Caco-2 (cell line): ENCODE data around the gene ZCCHC2. TPM values are rescaled to one million over a fixed set of nuclear protein-coding genes. Genes with fewer than 3 reads are reported as not detected.

Experiments
- BruUV-seq: library from RNA; stranded (reverse); fragments of 400-500 nt; replicated peaks from 2 replicates; lab custom pipeline; 2021; lab: Mats Ljungman, UMichigan
- CTCF ChIA-PET: fragments of 300-600 bp; sonication (Branson Sonifier 250); formaldehyde crosslinking; loops from one replicate; lab custom pipeline; 2022; ENCODE audit warnings: antibody characterized with exemption; lab: Charles Lee
- POLR2A ChIA-PET: fragments of 300-600 bp; sonication (Branson Sonifier 250); formaldehyde crosslinking; loops from one replicate; lab custom pipeline; 2022; ENCODE audit warnings: antibody characterized with exemption; lab: Charles Lee
- DNase-seq, 2 experiments: peaks; one replicate each; pipeline versions ENCODE4 v3.0.0 to v3.0.0-alpha.2; 2020 to 2022
- H3K27me3 ChIP-seq: replicated peaks from 2 replicates; pipeline ENCODE4 v1.6.0; 2011; ENCODE audit warnings: low read length; ENCODE audit not compliant: control insufficient read depth, insufficient read depth
- H3K36me3 ChIP-seq: 2 replicates; pipeline ENCODE4 v1.5.1; 2011; ENCODE audit warnings: low read length; ENCODE audit not compliant: control insufficient read depth, insufficient read depth
- H3K4me1 ChIP-seq: fragments of 250-450 bp; sonication (Bioruptor Pico); 2 replicates; pipeline ENCODE4 v1.5.1; 2020; ENCODE audit warnings: mild to moderate bottlenecking
- H3K4me3 ChIP-seq: 2 replicates; pipeline ENCODE4 v1.5.1; 2011; ENCODE audit warnings: low read depth, mild to moderate bottlenecking, control low read depth, low read length
- H3K9me3 ChIP-seq: fragments of 250-450 bp; sonication (Bioruptor Pico); 2 replicates; pipeline ENCODE4 v1.5.1; 2020; ENCODE audit warnings: mild to moderate bottlenecking, moderate library complexity
- H3K27ac Mint-ChIP-seq: one replicate; pipeline ENCODE4 v1.8.0; 2022; ENCODE audit warnings: mixed read lengths; ENCODE audit not compliant: unreplicated experiment
- H3K27me3 Mint-ChIP-seq: one replicate; pipeline ENCODE4 v1.8.0; 2022; ENCODE audit warnings: mixed read lengths; ENCODE audit not compliant: insufficient read depth, unreplicated experiment
- H3K36me3 Mint-ChIP-seq: one replicate; pipeline ENCODE4 v1.8.0; 2022; ENCODE audit warnings: mild to moderate bottlenecking, mixed read lengths; ENCODE audit not compliant: insufficient read depth, unreplicated experiment
- H3K4me1 Mint-ChIP-seq: one replicate; pipeline ENCODE4 v1.8.0; 2022; ENCODE audit warnings: low read depth, mixed read lengths; ENCODE audit not compliant: unreplicated experiment
- H3K4me3 Mint-ChIP-seq: one replicate; pipeline ENCODE4 v1.8.0; 2022; ENCODE audit warnings: mild to moderate bottlenecking, moderate library complexity, mixed read lengths; ENCODE audit not compliant: unreplicated experiment
- H3K9me3 Mint-ChIP-seq: one replicate; pipeline ENCODE4 v1.8.0; 2022; ENCODE audit warnings: mixed read lengths; ENCODE audit not compliant: unreplicated experiment
- intact Hi-C: fragments of 100-400 bp; cut with micrococcal nuclease; formaldehyde crosslinking; loops from one replicate; pipeline ENCODE4 v1.10.0; 2022; ENCODE audit not compliant: unreplicated experiment
- total RNA-seq: library from RNA; stranded (reverse); gene quantifications from 2 replicates; pipeline ENCODE4 v1.2.3, GENCODE V29; 2022
- TF ChIP-seq, protein P1 (sequence below), 2 experiments: fragments of 200-600 bp in 1 of 2; IDR thresholded peaks; 1 replicate in 1 of 2; 2 replicates in 1 of 2; pipeline versions ENCODE4 v1.5.1 to v1.8.0; 2011 to 2022; ENCODE audit warnings: antibody characterized with exemption in 1 of 2, control low read depth in 1 of 2, inconsistent platforms in 1 of 2, low read depth in 1 of 2, low read length in 1 of 2, mild to moderate bottlenecking in 1 of 2, moderate library complexity in 1 of 2; ENCODE audit not compliant: insufficient read depth in 1 of 2, severe bottlenecking in 1 of 2, unreplicated experiment in 1 of 2

Gene ZCCHC2
- total RNA-seq, 1 experiment from 2014 or later: 6.9 TPM

DNA sequence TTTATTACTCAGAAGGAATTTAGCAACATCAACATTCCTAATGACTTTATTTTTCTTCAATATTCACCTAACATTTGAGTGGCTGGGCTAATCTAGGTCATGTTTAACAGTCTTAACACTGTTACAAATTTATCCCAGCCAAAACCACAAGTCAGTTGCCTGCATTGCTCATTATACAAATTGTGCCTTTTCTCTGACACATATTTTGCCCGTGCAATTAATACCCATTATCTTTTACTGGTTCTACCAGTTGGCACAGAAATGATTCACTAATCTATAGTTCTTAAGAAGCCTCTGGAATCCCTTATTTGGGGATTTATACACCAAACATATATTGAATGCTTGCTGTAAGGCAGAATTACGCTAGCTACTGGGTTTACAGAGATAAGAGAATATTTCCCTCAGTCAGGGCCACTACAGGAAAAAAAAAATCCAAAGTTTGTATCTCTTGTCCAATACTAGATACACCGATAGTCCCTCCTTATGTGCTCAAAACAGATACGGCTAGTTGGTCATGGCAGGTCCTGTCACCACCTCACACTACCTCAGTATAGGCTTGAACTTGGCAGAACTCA, 46.3 kb downstream of the ZCCHC2 start:
- ChIA-PET CTCF (no interaction called here), POLR2A (no interaction called here)
- no peaks in the 10 kb centered on the region for H3K9me3 ChIP-seq
- Mint-ChIP-seq H3K4me3 (no peak overlapping the region), H3K9me3 (no peaks in the 10 kb centered on the region), H3K27me3 (no peaks in the 10 kb centered on the region), H3K36me3 (no peaks in the 10 kb centered on the region), H3K27ac (no peak overlapping the region), H3K4me1 (no peaks in the 10 kb centered on the region)
- DNase-seq: no peak
- H3K4me1 ChIP-seq: no peaks in the 10 kb centered on the region
- TF ChIP-seq, protein P1, sequence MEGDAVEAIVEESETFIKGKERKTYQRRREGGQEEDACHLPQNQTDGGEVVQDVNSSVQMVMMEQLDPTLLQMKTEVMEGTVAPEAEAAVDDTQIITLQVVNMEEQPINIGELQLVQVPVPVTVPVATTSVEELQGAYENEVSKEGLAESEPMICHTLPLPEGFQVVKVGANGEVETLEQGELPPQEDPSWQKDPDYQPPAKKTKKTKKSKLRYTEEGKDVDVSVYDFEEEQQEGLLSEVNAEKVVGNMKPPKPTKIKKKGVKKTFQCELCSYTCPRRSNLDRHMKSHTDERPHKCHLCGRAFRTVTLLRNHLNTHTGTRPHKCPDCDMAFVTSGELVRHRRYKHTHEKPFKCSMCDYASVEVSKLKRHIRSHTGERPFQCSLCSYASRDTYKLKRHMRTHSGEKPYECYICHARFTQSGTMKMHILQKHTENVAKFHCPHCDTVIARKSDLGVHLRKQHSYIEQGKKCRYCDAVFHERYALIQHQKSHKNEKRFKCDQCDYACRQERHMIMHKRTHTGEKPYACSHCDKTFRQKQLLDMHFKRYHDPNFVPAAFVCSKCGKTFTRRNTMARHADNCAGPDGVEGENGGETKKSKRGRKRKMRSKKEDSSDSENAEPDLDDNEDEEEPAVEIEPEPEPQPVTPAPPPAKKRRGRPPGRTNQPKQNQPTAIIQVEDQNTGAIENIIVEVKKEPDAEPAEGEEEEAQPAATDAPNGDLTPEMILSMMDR (IDR thresholded peaks at IDR 0.05; ENCODE audit: insufficient read depth in 1 of 2, low read depth in 1 of 2, low read length in 1 of 2, severe bottlenecking in 1 of 2, unreplicated experiment in 1 of 2): no peak
- H3K36me3 ChIP-seq: no peaks in the 10 kb centered on the region
- intact Hi-C loops: no loop called here
- H3K27me3 ChIP-seq: no peaks in the 10 kb centered on the region
- no peak overlapping the region for H3K4me3 ChIP-seq
- no TSS peak for BruUV-seq

DNA sequence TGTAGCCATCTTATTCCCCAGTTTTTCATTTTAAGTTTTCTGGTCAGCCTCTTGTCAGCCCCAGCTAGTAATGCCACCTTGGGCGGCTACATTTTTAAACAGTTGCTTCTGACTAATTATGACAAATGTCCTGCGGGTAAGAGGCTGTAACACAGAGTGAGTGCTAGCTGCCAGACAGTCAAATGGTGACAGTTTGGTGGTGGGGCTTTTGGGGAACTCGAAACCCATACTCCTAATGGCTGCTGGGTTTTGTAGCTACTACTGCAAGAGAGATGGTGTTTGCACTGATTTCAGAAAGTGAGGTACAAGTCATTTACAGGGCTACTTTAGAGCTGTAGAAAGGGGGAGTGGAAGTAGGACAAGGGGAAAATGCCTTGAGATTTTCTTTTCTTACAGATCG, 48.2 kb downstream of the ZCCHC2 start:
- ChIA-PET CTCF (interaction anchor here (1.0 kb wide), 1 partner anchor 145 kb away, joined by 3 read pairs; no protein-coding TSS in a partner anchor), POLR2A (no interaction called here)
- intact Hi-C loops: no loop called here
- H3K4me1 Mint-ChIP-seq: no peaks in the 10 kb centered on the region
- H3K27ac Mint-ChIP-seq: no peak overlapping the region
- Histone ChIP-seq H3K9me3 (no peaks in the 10 kb centered on the region), H3K27me3 (no peaks in the 10 kb centered on the region), H3K36me3 (no peaks in the 10 kb centered on the region), H3K4me1 (no peaks in the 10 kb centered on the region), H3K4me3 (no peak overlapping the region)
- no peaks in the 10 kb centered on the region for H3K9me3 Mint-ChIP-seq
- TF ChIP-seq, protein P1 (IDR thresholded peaks at IDR 0.05; ENCODE audit: insufficient read depth in 1 of 2, low read depth in 1 of 2, low read length in 1 of 2, severe bottlenecking in 1 of 2, unreplicated experiment in 1 of 2): no peak
- H3K27me3 Mint-ChIP-seq: no peaks in the 10 kb centered on the region
- BruUV-seq: no TSS peak
- H3K36me3 Mint-ChIP-seq: no peaks in the 10 kb centered on the region
- no peak overlapping the region for H3K4me3 Mint-ChIP-seq
- DNase-seq: no peak

DNA sequence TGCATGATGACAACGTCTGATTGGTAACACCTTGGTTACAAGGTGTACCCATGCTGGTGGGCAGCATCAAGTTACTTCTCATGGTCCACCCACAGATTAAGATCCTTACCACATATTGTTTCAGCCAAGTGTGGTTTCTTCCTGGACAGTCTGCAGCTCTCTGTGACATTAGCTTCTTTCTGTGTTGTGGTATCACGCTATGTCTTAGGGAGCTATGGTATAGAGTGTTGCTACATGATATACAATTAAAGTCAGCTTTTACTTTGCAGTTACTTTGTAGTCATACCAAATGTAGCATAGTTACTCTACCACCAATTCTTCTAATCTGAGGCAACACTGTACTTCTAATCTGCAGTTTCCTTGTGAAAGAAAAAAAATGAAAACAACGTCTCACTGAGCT, 48.8 kb downstream of the ZCCHC2 start:
- ChIA-PET CTCF (interaction anchor here (1.0 kb wide), 1 partner anchor 146 kb away, joined by 3 read pairs; no protein-coding TSS in a partner anchor), POLR2A (no interaction called here)

More for the DNA sequence above, 48.8 kb downstream of the ZCCHC2 start:
- Histone ChIP-seq H3K4me1 (no peaks in the 10 kb centered on the region), H3K36me3 (no peaks in the 10 kb centered on the region), H3K9me3 (no peaks in the 10 kb centered on the region), H3K27me3 (no peaks in the 10 kb centered on the region), H3K4me3 (no peak overlapping the region)
- Mint-ChIP-seq H3K4me3 (no peak overlapping the region), H3K9me3 (no peaks in the 10 kb centered on the region), H3K36me3 (no peaks in the 10 kb centered on the region), H3K27ac (no peak overlapping the region), H3K4me1 (no peaks in the 10 kb centered on the region), H3K27me3 (no peaks in the 10 kb centered on the region)
- DNase-seq: no peak
- BruUV-seq: no TSS peak
- intact Hi-C loops: no loop called here
- TF ChIP-seq, protein P1 (IDR thresholded peaks at IDR 0.05; ENCODE audit: insufficient read depth in 1 of 2, low read depth in 1 of 2, low read length in 1 of 2, severe bottlenecking in 1 of 2, unreplicated experiment in 1 of 2): no peak
